H1 (cell line): ENCODE measurements around the gene RAD51B. TPM values are rescaled to one million over a fixed set of nuclear protein-coding genes. Genes with fewer than 3 reads are reported as not detected.

ENCODE experiments used
- CTCF ChIA-PET: fragments of 300-600 bp; sonication (Branson Sonifier 250); formaldehyde crosslinking; loops from one replicate; lab custom pipeline; 2021; ENCODE audit not compliant: partially characterized antibody; lab: Charles Lee
- POLR2A ChIA-PET: fragments of 300-600 bp; sonication (Branson Sonifier 250); formaldehyde crosslinking; loops from one replicate; lab custom pipeline; 2021; ENCODE audit warnings: inconsistent platforms; ENCODE audit not compliant: partially characterized antibody; lab: Charles Lee
- DNase-seq, 2 experiments: peaks; one replicate each; pipeline versions ENCODE4 v3.0.0 to v3.0.0-alpha.2; 2010 to 2022; ENCODE audit warnings: low spot score in 2 of 2, low read depth in 1 of 2, mixed read lengths in 1 of 2
- FAIRE-seq: peaks from 2 replicates; lab custom pipeline; 2011; peaks lifted over from hg19 to GRCh38; lab: Jason Lieb, UNC
- H2AFZ ChIP-seq: 2 replicates; pipeline ENCODE4 v1.8.1; 2012; ENCODE audit warnings: low read length, inconsistent platforms
- H2AK5ac ChIP-seq: 2 replicates; pipeline ENCODE4 v1.6.1; 2013; ENCODE audit warnings: low read depth, low read length
- H2BK120ac ChIP-seq: replicated peaks from 2 replicates; pipeline ENCODE3; 2013; ENCODE audit warnings: low read depth, low read length, inconsistent platforms
- H2BK12ac ChIP-seq: 2 replicates; pipeline ENCODE4 v1.6.1; 2013; ENCODE audit warnings: low read depth, low read length
- H2BK15ac ChIP-seq: 2 replicates; pipeline ENCODE4 v1.6.1; 2013; ENCODE audit warnings: low read length
- H2BK20ac ChIP-seq: 2 replicates; pipeline ENCODE4 v1.6.1; 2013; ENCODE audit warnings: low read length
- H2BK5ac ChIP-seq: 2 replicates; pipeline ENCODE4 v1.6.1; 2013; ENCODE audit warnings: low read depth, low read length
- H3K14ac ChIP-seq: 2 replicates; pipeline ENCODE4 v1.6.1; 2013; ENCODE audit warnings: inconsistent platforms; ENCODE audit not compliant: insufficient read length
- H3K18ac ChIP-seq: 2 replicates; pipeline ENCODE4 v1.6.1; 2013; ENCODE audit warnings: low read length; ENCODE audit errors: extremely low read depth
- H3K23ac ChIP-seq: 2 replicates; pipeline ENCODE4 v1.6.1; 2013; ENCODE audit warnings: inconsistent platforms; ENCODE audit not compliant: insufficient read length
- H3K23me2 ChIP-seq: 2 replicates; pipeline ENCODE4 v1.6.1; 2013; ENCODE audit warnings: low read depth, low read length
- H3K27ac ChIP-seq: 2 replicates; pipeline ENCODE4 v1.6.1; 2011; ENCODE audit warnings: low read depth, low read length, inconsistent platforms
- H3K27me3 ChIP-seq, 4 experiments: replicated peaks in 1 of 4; 1 replicate in 1 of 4; 2 replicates in 3 of 4; pipeline versions ENCODE4 v1.6.1 to v1.8.1; 2011 to 2013; ENCODE audit warnings: low read length in 3 of 4, mild to moderate bottlenecking in 3 of 4, inconsistent platforms in 2 of 4, mixed read lengths in 2 of 4, moderate library complexity in 1 of 4; ENCODE audit not compliant: control insufficient read depth in 3 of 4, insufficient read depth in 3 of 4; ENCODE audit errors: extremely low read depth in 1 of 4
- H3K36me3 ChIP-seq, 4 experiments: 2 replicates each; pipeline versions ENCODE4 v1.6.1 to v1.8.1; 2011 to 2013; ENCODE audit warnings: mild to moderate bottlenecking in 4 of 4, low read length in 3 of 4, moderate library complexity in 2 of 4, control low read depth in 1 of 4, inconsistent platforms in 1 of 4; ENCODE audit not compliant: insufficient read depth in 4 of 4, control insufficient read depth in 2 of 4
- H3K4ac ChIP-seq: replicated peaks from 2 replicates; pipeline ENCODE3; 2013; ENCODE audit warnings: low read length, low read depth, mixed read lengths, inconsistent platforms; ENCODE audit not compliant: insufficient read length
- H3K4me1 ChIP-seq, 4 experiments: replicated peaks in 1 of 4; 1 replicate in 1 of 4; 2 replicates in 3 of 4; pipeline versions ENCODE4 v1.6.1 to v1.8.1; 2011 to 2013; ENCODE audit warnings: low read length in 3 of 4, inconsistent platforms in 2 of 4, mixed read lengths in 1 of 4; ENCODE audit not compliant: insufficient read depth in 4 of 4, control insufficient read depth in 3 of 4
- H3K4me2 ChIP-seq, 2 experiments: 2 replicates each; pipeline versions ENCODE4 v1.6.1 to v1.8.1; 2011 to 2013; ENCODE audit warnings: low read depth in 2 of 2, low read length in 2 of 2, control low read depth in 1 of 2, inconsistent platforms in 1 of 2, mild to moderate bottlenecking in 1 of 2; ENCODE audit not compliant: insufficient read depth in 1 of 2
- H3K4me3 ChIP-seq, 4 experiments: fragments of 200-600, 300-600 bp in 1 of 4; sonication (generic), shearing (Covaris generic), sonication (Bioruptor Twin) in 1 of 4; 2 replicates each; pipeline versions ENCODE4 v1.5.1 to v1.8.1; 2011 to 2016; ENCODE audit warnings: low read length in 4 of 4, low read depth in 3 of 4, control low read depth in 2 of 4, inconsistent platforms in 2 of 4, mild to moderate bottlenecking in 2 of 4, mixed read lengths in 1 of 4, moderate library complexity in 1 of 4; ENCODE audit not compliant: insufficient read depth in 2 of 4; ENCODE audit errors: extremely low read depth in 1 of 4
- H3K56ac ChIP-seq: replicated peaks from 2 replicates; pipeline ENCODE3; 2013; ENCODE audit warnings: low read depth, mild to moderate bottlenecking, mixed read lengths, low read length, inconsistent platforms; ENCODE audit not compliant: insufficient read length
- H3K79me1 ChIP-seq: 2 replicates; pipeline ENCODE4 v1.6.1; 2013; ENCODE audit warnings: low read depth, low read length, control low read depth
- H3K79me2 ChIP-seq, 2 experiments: 2 replicates each; pipeline versions ENCODE4 v1.6.1 to v1.8.1; 2012 to 2013; ENCODE audit warnings: low read length in 2 of 2, mild to moderate bottlenecking in 2 of 2, inconsistent platforms in 1 of 2; ENCODE audit not compliant: insufficient read depth in 2 of 2, control insufficient read depth in 1 of 2
- H3K9ac ChIP-seq, 4 experiments: replicated peaks in 1 of 4; 1 replicate in 1 of 4; 2 replicates in 3 of 4; pipeline versions ENCODE4 v1.6.1 to v1.8.1; 2011 to 2013; ENCODE audit warnings: low read depth in 3 of 4, low read length in 3 of 4, control low read depth in 2 of 4, mild to moderate bottlenecking in 2 of 4, moderate library complexity in 2 of 4, inconsistent platforms in 1 of 4; ENCODE audit errors: extremely low read depth in 1 of 4
- H3K9me3 ChIP-seq, 2 experiments: 2 replicates each; pipeline versions ENCODE4 v1.6.1 to v1.8.1; 2012 to 2013; ENCODE audit warnings: mild to moderate bottlenecking in 2 of 2, moderate library complexity in 2 of 2, control low read depth in 1 of 2, inconsistent platforms in 1 of 2, low read depth in 1 of 2, low read length in 1 of 2, mixed read lengths in 1 of 2; ENCODE audit not compliant: insufficient read depth in 2 of 2
- H4K20me1 ChIP-seq, 2 experiments: replicated peaks in 1 of 2; 2 replicates each; pipeline versions ENCODE3 to v1.8.1; 2011 to 2013; ENCODE audit warnings: inconsistent platforms in 2 of 2, low read length in 2 of 2, mild to moderate bottlenecking in 1 of 2; ENCODE audit not compliant: insufficient read depth in 2 of 2, control insufficient read depth in 1 of 2
- H4K5ac ChIP-seq: 2 replicates; pipeline ENCODE4 v1.6.1; 2013; ENCODE audit warnings: low read length, low read depth, mixed read lengths, inconsistent platforms; ENCODE audit not compliant: insufficient read length
- H4K8ac ChIP-seq: 2 replicates; pipeline ENCODE4 v1.8.0; 2013; ENCODE audit warnings: mild to moderate bottlenecking, moderate library complexity, low read length, inconsistent platforms; ENCODE audit not compliant: insufficient read depth; ENCODE audit errors: extremely low read depth
- H4K91ac ChIP-seq: replicated peaks from 2 replicates; pipeline ENCODE3; 2013; ENCODE audit warnings: low read length, mixed read lengths, inconsistent platforms; ENCODE audit not compliant: insufficient read length
- GABPA ChIP-seq: IDR thresholded peaks from 2 replicates; pipeline ENCODE4 v1.6.1; 2011; ENCODE audit warnings: mild to moderate bottlenecking, low read length, moderate library complexity, borderline replicate concordance; ENCODE audit not compliant: insufficient read depth
- WGBS, 2 experiments: shearing (Covaris generic) in 1 of 2; methylation state at CpG; one replicate each; pipeline versions ENCODE4 v1.1.6 to v1.1.7; 2013 to 2015; ENCODE audit warnings: low lambda C conversion rate in 2 of 2, mixed read lengths in 2 of 2, inconsistent platforms in 1 of 2, low coverage in 1 of 2, missing lambda C conversion rate in 1 of 2; ENCODE audit not compliant: insufficient replicate concordance in 2 of 2, insufficient coverage in 1 of 2, insufficient read length in 1 of 2; ENCODE audit errors: extremely low coverage in 1 of 2, missing lambda C conversion rate in 1 of 2; 5-methylcytosine and 5-hydroxymethylcytosine counted together
- polyA plus RNA-seq, 7 experiments: library from polyadenylated mRNA; depleted of rRNA in 3 of 7; stranded (reverse) in 5 of 7; unstranded in 2 of 7; fragments of >200 nt in 5 of 7; fragments of 200-250 nt in 2 of 7; gene quantifications; 1 replicate in 5 of 7; 2 replicates in 1 of 7; 4 replicates in 1 of 7; pipeline versions ENCODE4 v1.2.1 to v1.2.3, GENCODE V29; 2011 to 2013; ENCODE audit warnings: missing spikeins in 2 of 7, mixed read lengths in 2 of 7
- total RNA-seq: library from RNA; stranded (reverse); fragmentation: NEBNext Ultra II Directional; extraction: Animal tissue kit (Norgen Biotek cat#: 25700); gene quantifications from 2 replicates; pipeline ENCODE4 v1.2.1, GENCODE V29; 2021

The RAD51B gene
- total and polyA plus RNA-seq, 2 of the 8 experiments (the other 6 are each of a cell fraction or from before 2014, with no cell fraction given) = 3.9 to 14.9 TPM

GRCh38 chr14:67963960-67964812, 144.6 kb downstream of the RAD51B start:
- Histone ChIP-seq H2BK20ac (no peak overlapping the region), H2BK12ac (no peak overlapping the region), H3K79me2 (no peaks in the 10 kb centered on the region), H2BK5ac (no peak overlapping the region), H3K27me3 (no peaks in the 10 kb centered on the region), H4K8ac (no peak overlapping the region), H3K79me1 (no peaks in the 10 kb centered on the region), H3K18ac (no peak overlapping the region), H3K9me3 (peaks cover 9 to 22% of the 10 kb centered on the region in 2 experiments; a peak in 2 of 4 replicates), H3K4me3 (no peak overlapping the region), H4K91ac (no peak overlapping the region), H3K14ac (no peak overlapping the region), H3K9ac (no peak overlapping the region), H3K27ac (no peak overlapping the region), H4K5ac (no peak overlapping the region), H2AK5ac (no peak overlapping the region), H2AFZ (no peak overlapping the region), H3K4ac (no peak overlapping the region), H3K4me2 (no peak overlapping the region), H3K36me3 (peaks cover 0 to 13% (median 1%) of the 10 kb centered on the region in 4 experiments; a peak in 1 of 8 replicates), H3K56ac (no peak overlapping the region), H2BK15ac (no peak overlapping the region), H2BK120ac (no peak overlapping the region), H3K23ac (no peak overlapping the region), H3K23me2 (no peaks in the 10 kb centered on the region), H4K20me1 (no peaks in the 10 kb centered on the region), H3K4me1 (no peaks in the 10 kb centered on the region)
- ChIA-PET POLR2A (interaction anchor here (1.2 kb wide), 1 partner anchor 34 kb away, joined by 4 read pairs; no protein-coding TSS in a partner anchor), CTCF (interaction anchor here (1.3 kb wide), 1 partner anchor 47 kb away, joined by 3 read pairs; no protein-coding TSS in a partner anchor)
- no peak for DNase-seq
- 89% methylated on average over 6 of the region's 6 CpGs; no CpG with 5 or more reads in 1 of the 2 experiments for WGBS, 2 experiments
- no peak for TF ChIP-seq GABPA
- FAIRE-seq = no peak
